K562 (cell line): ENCODE results near the gene CUL1. TPM values are rescaled to one million over a fixed set of nuclear protein-coding genes. Genes with fewer than 3 reads are reported as not detected.
A peak's percentile ranks its signal among the peaks of the same experiment; 100 is the strongest.

Experiments
- DPF2 ChIP-seq: fragments of 450-650 bp; IDR thresholded peaks from 2 replicates; pipeline ENCODE4 v1.6.1; 2016
- GATAD2B ChIP-seq: fragments of 450-650 bp; IDR thresholded peaks from 2 replicates; pipeline ENCODE4 v1.6.1; 2017; ENCODE audit warnings: mild to moderate bottlenecking, borderline replicate concordance
- HSF4 ChIP-seq: fragments of 250-450 bp; sonication (Bioruptor Pico); IDR thresholded peaks from 2 replicates; pipeline ENCODE4 v2.1.2; 2022; ENCODE audit warnings: mild to moderate bottlenecking, moderate library complexity, borderline replicate concordance
- MED1 ChIP-seq: sonication (generic); formaldehyde crosslinking; IDR thresholded peaks from 2 replicates; pipeline ENCODE4 v1.8.1; 2023; ENCODE audit warnings: missing genetic modification reagents, borderline replicate concordance
- NFYB ChIP-seq: IDR thresholded peaks from 2 replicates; pipeline ENCODE4 v1.6.1; 2011; ENCODE audit warnings: mild to moderate bottlenecking, moderate library complexity; ENCODE audit not compliant: insufficient read length; ENCODE audit errors: extremely low read depth
- NR2F6 ChIP-seq: fragments of 450-650 bp; formaldehyde crosslinking; IDR thresholded peaks from 2 replicates; pipeline ENCODE4 v1.4.0; 2020; ENCODE audit warnings: mild to moderate bottlenecking
- OTX1 ChIP-seq: fragments of 450-650 bp; formaldehyde crosslinking; IDR thresholded peaks from 2 replicates; pipeline ENCODE4 v1.4.0; 2022; ENCODE audit warnings: mild to moderate bottlenecking
- POLR2A ChIP-seq: fragments of 450-650 bp; conservative IDR thresholded peaks from 2 replicates; pipeline ENCODE4 v1.6.1; 2016
- SIN3B ChIP-seq: fragments of 450-650 bp; IDR thresholded peaks from 2 replicates; pipeline ENCODE4 v1.6.1; 2017; ENCODE audit warnings: low read depth, mild to moderate bottlenecking, moderate library complexity
- SMARCB1 ChIP-seq: IDR thresholded peaks from 2 replicates; pipeline ENCODE4 v1.6.1; 2011; ENCODE audit warnings: improper control_type of control experiment, low read depth; ENCODE audit not compliant: insufficient read length
- ZNF77 ChIP-seq: fragments of 250-450 bp; sonication (Bioruptor Pico); IDR thresholded peaks from 2 replicates; pipeline ENCODE4 v1.5.0; 2020
- polyA plus RNA-seq, 8 experiments: library from polyadenylated mRNA; depleted of rRNA in 4 of 8; stranded (reverse) in 5 of 8; unstranded in 3 of 8; fragments of >200 nt; fragmentation: Nextera tagmentation in 2 of 8; fragmentation: Illumina TruSeq in 1 of 8; extraction: Ambion mirVana in 2 of 8; extraction: Trizol in 1 of 8; gene quantifications; 2 replicates each; pipeline versions ENCODE4 v1.2.1 to v1.2.3, GENCODE V29; 2011 to 2014; ENCODE audit warnings: inconsistent platforms in 1 of 8, missing spikeins in 1 of 8
- total RNA-seq, 7 experiments: library from RNA; depleted of rRNA in 6 of 7; stranded (reverse); fragments of >200 nt in 6 of 7; fragmentation: Illumina TruSeq in 2 of 7; extraction: Trizol in 2 of 7; gene quantifications; 2 replicates each; pipeline versions ENCODE4 v1.2.1 to v1.2.3, GENCODE V29; 2011 to 2021; ENCODE audit warnings: low replicate concordance in 1 of 7
- TF ChIP-seq, protein P1 (sequence below): fragments of 200-800 bp; sonication (Bioruptor generic); IDR thresholded peaks from 2 replicates; pipeline ENCODE4 v1.6.1; 2016; ENCODE audit warnings: missing genetic modification characterization, missing compliant biosample characterization
- TF ChIP-seq, protein P2 (sequence below): fragments of 450-650 bp; IDR thresholded peaks from 2 replicates; pipeline ENCODE4 v1.6.1; 2016; ENCODE audit warnings: antibody characterized with exemption
- TF ChIP-seq, protein P3 (sequence below): fragments of 250-450 bp; sonication (Bioruptor Pico); IDR thresholded peaks from 2 replicates; pipeline ENCODE4 v1.4.0; 2020; ENCODE audit warnings: mild to moderate bottlenecking, moderate library complexity, borderline replicate concordance
- TF ChIP-seq, protein P4 (sequence below): sonication (generic); formaldehyde crosslinking; IDR thresholded peaks from 2 replicates; pipeline ENCODE4 v1.8.0; 2022; ENCODE audit warnings: missing genetic modification reagents, mild to moderate bottlenecking, borderline replicate concordance
- TF ChIP-seq, protein P5 (sequence below): fragments of 200-800 bp; sonication (Bioruptor generic); IDR thresholded peaks from 2 replicates; pipeline ENCODE4 v1.6.1; 2017; ENCODE audit warnings: missing genetic modification characterization, missing compliant biosample characterization

The CUL1 gene
- total and polyA plus RNA-seq, 9 of the 15 experiments (the other 6 are each of a cell fraction or from before 2014, with no cell fraction given) = 31.5 to 107 (median 96.5) TPM

DNA sequence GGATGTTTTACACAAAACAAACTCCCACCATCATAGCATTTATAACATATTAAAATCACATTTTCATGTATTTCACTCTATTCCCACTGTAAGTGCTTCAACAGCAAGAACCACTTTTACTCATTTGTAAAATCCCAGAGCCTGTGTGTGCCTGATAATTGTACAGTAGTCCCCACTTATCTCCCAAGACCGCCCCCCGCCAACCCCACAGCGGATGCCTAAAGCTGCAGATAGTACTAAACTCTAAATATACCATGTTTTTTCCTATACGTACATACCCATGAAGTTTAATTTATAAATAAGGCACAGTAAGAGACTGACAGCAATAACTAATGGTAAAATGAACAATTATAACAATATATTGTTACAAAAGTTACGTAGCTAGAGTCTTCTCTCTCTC is 151.9 kb downstream of the CUL1 start (continued):
- TF ChIP-seq, protein P1, sequence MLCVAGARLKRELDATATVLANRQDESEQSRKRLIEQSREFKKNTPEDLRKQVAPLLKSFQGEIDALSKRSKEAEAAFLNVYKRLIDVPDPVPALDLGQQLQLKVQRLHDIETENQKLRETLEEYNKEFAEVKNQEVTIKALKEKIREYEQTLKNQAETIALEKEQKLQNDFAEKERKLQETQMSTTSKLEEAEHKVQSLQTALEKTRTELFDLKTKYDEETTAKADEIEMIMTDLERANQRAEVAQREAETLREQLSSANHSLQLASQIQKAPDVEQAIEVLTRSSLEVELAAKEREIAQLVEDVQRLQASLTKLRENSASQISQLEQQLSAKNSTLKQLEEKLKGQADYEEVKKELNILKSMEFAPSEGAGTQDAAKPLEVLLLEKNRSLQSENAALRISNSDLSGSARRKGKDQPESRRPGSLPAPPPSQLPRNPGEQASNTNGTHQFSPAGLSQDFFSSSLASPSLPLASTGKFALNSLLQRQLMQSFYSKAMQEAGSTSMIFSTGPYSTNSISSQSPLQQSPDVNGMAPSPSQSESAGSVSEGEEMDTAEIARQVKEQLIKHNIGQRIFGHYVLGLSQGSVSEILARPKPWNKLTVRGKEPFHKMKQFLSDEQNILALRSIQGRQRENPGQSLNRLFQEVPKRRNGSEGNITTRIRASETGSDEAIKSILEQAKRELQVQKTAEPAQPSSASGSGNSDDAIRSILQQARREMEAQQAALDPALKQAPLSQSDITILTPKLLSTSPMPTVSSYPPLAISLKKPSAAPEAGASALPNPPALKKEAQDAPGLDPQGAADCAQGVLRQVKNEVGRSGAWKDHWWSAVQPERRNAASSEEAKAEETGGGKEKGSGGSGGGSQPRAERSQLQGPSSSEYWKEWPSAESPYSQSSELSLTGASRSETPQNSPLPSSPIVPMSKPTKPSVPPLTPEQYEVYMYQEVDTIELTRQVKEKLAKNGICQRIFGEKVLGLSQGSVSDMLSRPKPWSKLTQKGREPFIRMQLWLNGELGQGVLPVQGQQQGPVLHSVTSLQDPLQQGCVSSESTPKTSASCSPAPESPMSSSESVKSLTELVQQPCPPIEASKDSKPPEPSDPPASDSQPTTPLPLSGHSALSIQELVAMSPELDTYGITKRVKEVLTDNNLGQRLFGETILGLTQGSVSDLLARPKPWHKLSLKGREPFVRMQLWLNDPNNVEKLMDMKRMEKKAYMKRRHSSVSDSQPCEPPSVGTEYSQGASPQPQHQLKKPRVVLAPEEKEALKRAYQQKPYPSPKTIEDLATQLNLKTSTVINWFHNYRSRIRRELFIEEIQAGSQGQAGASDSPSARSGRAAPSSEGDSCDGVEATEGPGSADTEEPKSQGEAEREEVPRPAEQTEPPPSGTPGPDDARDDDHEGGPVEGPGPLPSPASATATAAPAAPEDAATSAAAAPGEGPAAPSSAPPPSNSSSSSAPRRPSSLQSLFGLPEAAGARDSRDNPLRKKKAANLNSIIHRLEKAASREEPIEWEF (CRISPR knock-in tag) = no peak
- TF ChIP-seq NR2F6 (no peak), DPF2 (peak; percentile 88), HSF4 (CRISPR knock-in tag) (no peak), SMARCB1 (no peak), MED1 (CRISPR knock-in tag) (no peak), ZNF77 (CRISPR knock-in tag) (no peak), NFYB (no peak), SIN3B (no peak), POLR2A (no peak), OTX1 (CRISPR knock-in tag) (no peak), GATAD2B (0 out of 2 replicates have a peak, but pooled peaks have one; percentile 6)
- TF ChIP-seq, protein P2, sequence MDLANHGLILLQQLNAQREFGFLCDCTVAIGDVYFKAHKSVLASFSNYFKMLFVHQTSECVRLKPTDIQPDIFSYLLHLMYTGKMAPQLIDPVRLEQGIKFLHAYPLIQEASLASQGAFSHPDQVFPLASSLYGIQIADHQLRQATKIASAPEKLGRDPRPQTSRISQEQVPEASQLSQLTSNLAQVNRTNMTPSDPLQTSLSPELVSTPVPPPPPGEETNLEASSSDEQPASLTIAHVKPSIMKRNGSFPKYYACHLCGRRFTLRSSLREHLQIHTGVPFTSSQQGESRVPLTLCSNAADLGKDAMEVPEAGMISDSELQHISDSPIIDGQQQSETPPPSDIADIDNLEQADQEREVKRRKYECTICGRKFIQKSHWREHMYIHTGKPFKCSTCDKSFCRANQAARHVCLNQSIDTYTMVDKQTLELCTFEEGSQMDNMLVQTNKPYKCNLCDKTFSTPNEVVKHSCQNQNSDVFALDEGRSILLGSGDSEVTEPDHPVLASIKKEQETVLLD = peak; percentile 52; the same call in 1 of the 2 replicates
- TF ChIP-seq, protein P3, sequence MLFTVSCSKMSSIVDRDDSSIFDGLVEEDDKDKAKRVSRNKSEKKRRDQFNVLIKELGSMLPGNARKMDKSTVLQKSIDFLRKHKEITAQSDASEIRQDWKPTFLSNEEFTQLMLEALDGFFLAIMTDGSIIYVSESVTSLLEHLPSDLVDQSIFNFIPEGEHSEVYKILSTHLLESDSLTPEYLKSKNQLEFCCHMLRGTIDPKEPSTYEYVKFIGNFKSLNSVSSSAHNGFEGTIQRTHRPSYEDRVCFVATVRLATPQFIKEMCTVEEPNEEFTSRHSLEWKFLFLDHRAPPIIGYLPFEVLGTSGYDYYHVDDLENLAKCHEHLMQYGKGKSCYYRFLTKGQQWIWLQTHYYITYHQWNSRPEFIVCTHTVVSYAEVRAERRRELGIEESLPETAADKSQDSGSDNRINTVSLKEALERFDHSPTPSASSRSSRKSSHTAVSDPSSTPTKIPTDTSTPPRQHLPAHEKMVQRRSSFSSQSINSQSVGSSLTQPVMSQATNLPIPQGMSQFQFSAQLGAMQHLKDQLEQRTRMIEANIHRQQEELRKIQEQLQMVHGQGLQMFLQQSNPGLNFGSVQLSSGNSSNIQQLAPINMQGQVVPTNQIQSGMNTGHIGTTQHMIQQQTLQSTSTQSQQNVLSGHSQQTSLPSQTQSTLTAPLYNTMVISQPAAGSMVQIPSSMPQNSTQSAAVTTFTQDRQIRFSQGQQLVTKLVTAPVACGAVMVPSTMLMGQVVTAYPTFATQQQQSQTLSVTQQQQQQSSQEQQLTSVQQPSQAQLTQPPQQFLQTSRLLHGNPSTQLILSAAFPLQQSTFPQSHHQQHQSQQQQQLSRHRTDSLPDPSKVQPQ (CRISPR knock-in tag) = no peak
- TF ChIP-seq, protein P4, sequence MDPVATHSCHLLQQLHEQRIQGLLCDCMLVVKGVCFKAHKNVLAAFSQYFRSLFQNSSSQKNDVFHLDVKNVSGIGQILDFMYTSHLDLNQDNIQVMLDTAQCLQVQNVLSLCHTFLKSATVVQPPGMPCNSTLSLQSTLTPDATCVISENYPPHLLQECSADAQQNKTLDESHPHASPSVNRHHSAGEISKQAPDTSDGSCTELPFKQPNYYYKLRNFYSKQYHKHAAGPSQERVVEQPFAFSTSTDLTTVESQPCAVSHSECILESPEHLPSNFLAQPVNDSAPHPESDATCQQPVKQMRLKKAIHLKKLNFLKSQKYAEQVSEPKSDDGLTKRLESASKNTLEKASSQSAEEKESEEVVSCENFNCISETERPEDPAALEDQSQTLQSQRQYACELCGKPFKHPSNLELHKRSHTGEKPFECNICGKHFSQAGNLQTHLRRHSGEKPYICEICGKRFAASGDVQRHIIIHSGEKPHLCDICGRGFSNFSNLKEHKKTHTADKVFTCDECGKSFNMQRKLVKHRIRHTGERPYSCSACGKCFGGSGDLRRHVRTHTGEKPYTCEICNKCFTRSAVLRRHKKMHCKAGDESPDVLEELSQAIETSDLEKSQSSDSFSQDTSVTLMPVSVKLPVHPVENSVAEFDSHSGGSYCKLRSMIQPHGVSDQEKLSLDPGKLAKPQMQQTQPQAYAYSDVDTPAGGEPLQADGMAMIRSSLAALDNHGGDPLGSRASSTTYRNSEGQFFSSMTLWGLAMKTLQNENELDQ (CRISPR knock-in tag) = no peak
- TF ChIP-seq, protein P5, sequence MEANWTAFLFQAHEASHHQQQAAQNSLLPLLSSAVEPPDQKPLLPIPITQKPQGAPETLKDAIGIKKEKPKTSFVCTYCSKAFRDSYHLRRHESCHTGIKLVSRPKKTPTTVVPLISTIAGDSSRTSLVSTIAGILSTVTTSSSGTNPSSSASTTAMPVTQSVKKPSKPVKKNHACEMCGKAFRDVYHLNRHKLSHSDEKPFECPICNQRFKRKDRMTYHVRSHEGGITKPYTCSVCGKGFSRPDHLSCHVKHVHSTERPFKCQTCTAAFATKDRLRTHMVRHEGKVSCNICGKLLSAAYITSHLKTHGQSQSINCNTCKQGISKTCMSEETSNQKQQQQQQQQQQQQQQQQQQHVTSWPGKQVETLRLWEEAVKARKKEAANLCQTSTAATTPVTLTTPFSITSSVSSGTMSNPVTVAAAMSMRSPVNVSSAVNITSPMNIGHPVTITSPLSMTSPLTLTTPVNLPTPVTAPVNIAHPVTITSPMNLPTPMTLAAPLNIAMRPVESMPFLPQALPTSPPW = peak; percentile 25; the same call in 1 of the 2 replicates
